B cell (primary cell): ENCODE data around the gene CDC45. TPM values are rescaled to one million over a fixed set of nuclear protein-coding genes. Genes with fewer than 3 reads are reported as not detected.

Source experiments
- ATAC-seq: fragments of 200-7000 bp; cut with Tn5 transposase; one replicate; pipeline ENCODE4 v1.10.0; 2021; ENCODE audit warnings: low read depth, mild to moderate bottlenecking, moderate number of reproducible peaks, moderate library complexity
- CTCF ChIA-PET: fragments of 350-600 bp; sonication (Branson Sonifier 250); formaldehyde crosslinking; loops from one replicate; lab custom pipeline; 2021; ENCODE audit warnings: antibody characterized with exemption, inconsistent platforms; lab: Charles Lee
- POLR2A ChIA-PET: fragments of 350-600 bp; sonication (Branson Sonifier 250); formaldehyde crosslinking; loops from one replicate; lab custom pipeline; 2021; ENCODE audit warnings: antibody characterized with exemption; lab: Charles Lee
- DNase-seq: peaks from one replicate; pipeline ENCODE4 v3.0.0; 2013
- H2AFZ ChIP-seq: 2 replicates; pipeline ENCODE4 v1.6.1; 2012; ENCODE audit warnings: mild to moderate bottlenecking, low read depth, low read length; ENCODE audit not compliant: insufficient read depth, poor library complexity, severe bottlenecking
- H3K27ac ChIP-seq, 2 donors: 1 replicate in 1 of 2; 2 replicates in 1 of 2; pipeline ENCODE4 v1.5.1; 2012 to 2013; ENCODE audit warnings: low read length in 2 of 2, mild to moderate bottlenecking in 2 of 2, moderate library complexity in 1 of 2
- H3K27me3 ChIP-seq, 4 experiments: fragments of 200-600 bp in 1 of 4; sonication (generic) in 1 of 4; replicated peaks in 1 of 4; 1 replicate in 2 of 4; 2 replicates in 2 of 4; pipeline versions ENCODE4 v1.6.1 to v1.7.0; 2013 to 2016; ENCODE audit warnings: low read length in 3 of 4, mild to moderate bottlenecking in 2 of 4, mixed read lengths in 1 of 4, moderate library complexity in 1 of 4; ENCODE audit not compliant: insufficient read depth in 4 of 4, control insufficient read depth in 3 of 4; ENCODE audit errors: control extremely low read depth in 1 of 4
- H3K36me3 ChIP-seq, 2 experiments: replicated peaks in 1 of 2; 1 replicate in 1 of 2; 2 replicates in 1 of 2; pipeline versions ENCODE4 v1.6.1 to v1.7.1; 2013; ENCODE audit warnings: low read length in 1 of 2; ENCODE audit not compliant: insufficient read depth in 2 of 2, control insufficient read depth in 1 of 2; ENCODE audit errors: control extremely low read depth in 1 of 2, extremely low read depth in 1 of 2
- H3K4me1 ChIP-seq, 2 donors: fragments of 200-600 bp in 1 of 2; sonication (generic) in 1 of 2; 1 replicate in 1 of 2; 2 replicates in 1 of 2; pipeline versions ENCODE4 v1.5.1 to v1.6.1; 2013 to 2017; ENCODE audit warnings: low read length in 2 of 2; ENCODE audit not compliant: control insufficient read depth in 2 of 2, insufficient read depth in 2 of 2
- H3K4me2 ChIP-seq: replicated peaks from 2 replicates; pipeline ENCODE3; 2012; ENCODE audit warnings: mild to moderate bottlenecking, low read depth, low read length; ENCODE audit not compliant: poor library complexity, severe bottlenecking
- H3K4me3 ChIP-seq, 5 experiments: fragments of 200-600 bp in 1 of 5; sonication (generic) in 1 of 5; 1 replicate in 3 of 5; 2 replicates in 2 of 5; pipeline versions ENCODE4 v1.5.1 to v1.7.0; 2011 to 2016; ENCODE audit warnings: low read length in 4 of 5, mild to moderate bottlenecking in 4 of 5, low read depth in 2 of 5, control low read depth in 1 of 5, moderate library complexity in 1 of 5; ENCODE audit not compliant: insufficient read depth in 1 of 5; ENCODE audit errors: control extremely low read depth in 1 of 5, extremely low read depth in 1 of 5
- H3K79me2 ChIP-seq: fragments of 200-600 bp; sonication (generic); one replicate; pipeline ENCODE4 v1.6.0; 2016; ENCODE audit warnings: low read length; ENCODE audit not compliant: control insufficient read depth, insufficient read depth
- H3K9ac ChIP-seq: fragments of 200-600 bp; sonication (generic); 2 replicates; pipeline ENCODE4 v1.6.1; 2017; ENCODE audit warnings: mild to moderate bottlenecking, low read length, moderate library complexity
- H3K9me3 ChIP-seq, 3 donors: one replicate each; pipeline versions ENCODE4 v1.6.1 to v1.7.1; 2013; ENCODE audit warnings: low read length in 2 of 3; ENCODE audit not compliant: control insufficient read depth in 2 of 3, insufficient read depth in 1 of 3; ENCODE audit errors: control extremely low read depth in 1 of 3
- H4K20me1 ChIP-seq: 2 replicates; pipeline ENCODE4 v1.6.0; 2012; ENCODE audit warnings: mild to moderate bottlenecking, low read length; ENCODE audit not compliant: insufficient read depth, control insufficient read depth, poor library complexity, severe bottlenecking
- H3K27ac Mint-ChIP-seq: one replicate; pipeline ENCODE4 v1.8.0; 2021; ENCODE audit warnings: mixed read lengths
- H3K27me3 Mint-ChIP-seq: one replicate; pipeline ENCODE4 v1.8.0; 2021; ENCODE audit warnings: mixed read lengths
- H3K4me1 Mint-ChIP-seq: one replicate; pipeline ENCODE4 v1.8.0; 2021; ENCODE audit warnings: mixed read lengths
- H3K4me3 Mint-ChIP-seq: one replicate; pipeline ENCODE4 v1.8.0; 2021; ENCODE audit warnings: mixed read lengths
- H3K9me3 Mint-ChIP-seq: one replicate; pipeline ENCODE4 v1.8.0; 2022; ENCODE audit warnings: mixed read lengths; ENCODE audit not compliant: insufficient read depth
- EZH2 ChIP-seq: IDR thresholded peaks from 2 replicates; pipeline ENCODE4 v1.6.1; 2012; ENCODE audit warnings: borderline replicate concordance, low read depth, mild to moderate bottlenecking, moderate library complexity, low read length; ENCODE audit not compliant: insufficient read depth, poor library complexity, severe bottlenecking
- WGBS: methylation state at CpG from one replicate; pipeline ENCODE4 v1.1.5; 2013; ENCODE audit warnings: missing lambda C conversion rate; ENCODE audit not compliant: insufficient coverage; 5-methylcytosine and 5-hydroxymethylcytosine counted together
- intact Hi-C: fragments of 100-400 bp; cut with micrococcal nuclease; formaldehyde crosslinking; loops from one replicate; pipeline ENCODE4 v1.10.0; 2022
- polyA plus RNA-seq: library from polyadenylated mRNA; depleted of rRNA; stranded (reverse); fragments of >200 nt; gene quantifications from 2 replicates; pipeline ENCODE4 v1.2.3, GENCODE V29; 2012
- total RNA-seq, 2 donors: library from RNA; stranded (reverse); fragments of 120-200 nt in 1 of 2; gene quantifications; 1 replicate in 1 of 2; 2 replicates in 1 of 2; pipeline versions ENCODE4 v1.2.3 to v1.2.4, GENCODE V29; 2013 to 2022
- TF ChIP-seq, protein P1 (sequence below): fragments of 200-600 bp; IDR thresholded peaks from one replicate; pipeline ENCODE4 v1.8.0; 2022; ENCODE audit warnings: antibody characterized with exemption, mild to moderate bottlenecking

The CDC45 gene
- total and polyA plus RNA-seq, 2 donors (not counting 1 experiment from before 2014, with no cell fraction given) = 0.49 to 1.4 TPM

GRCh38 chr22:19522881-19523239 lies 43.1 kb downstream of the CDC45 start:
- peak overlapping the region; percentile 23 for H3K4me3 Mint-ChIP-seq
- no peak overlapping the region for H2AFZ ChIP-seq
- no peaks in the 10 kb centered on the region for H4K20me1 ChIP-seq
- H3K27me3 ChIP-seq = peaks cover 0 to 37% (median 5%) of the 10 kb centered on the region in 4 experiments
- no peak overlapping the region for H3K4me3 ChIP-seq
- peaks cover 0 to 2% (median 0%) of the 10 kb centered on the region in 3 donors for H3K9me3 ChIP-seq
- CTCF ChIA-PET = no interaction called here
- H3K36me3 ChIP-seq = no peaks in the 10 kb centered on the region
- peaks cover 26% of the 10 kb centered on the region for H3K27me3 Mint-ChIP-seq
- intact Hi-C loops = no loop called here
- H3K79me2 ChIP-seq = no peaks in the 10 kb centered on the region
- 47% methylated on average over 7 of the region's 9 CpGs for WGBS
- peaks cover 12% of the 10 kb centered on the region for H3K4me1 Mint-ChIP-seq
- POLR2A ChIA-PET = no interaction called here
- no peaks in the 10 kb centered on the region for H3K9me3 Mint-ChIP-seq
- DNase-seq (no peak), ATAC-seq (no peak)
- TF ChIP-seq, protein P1, sequence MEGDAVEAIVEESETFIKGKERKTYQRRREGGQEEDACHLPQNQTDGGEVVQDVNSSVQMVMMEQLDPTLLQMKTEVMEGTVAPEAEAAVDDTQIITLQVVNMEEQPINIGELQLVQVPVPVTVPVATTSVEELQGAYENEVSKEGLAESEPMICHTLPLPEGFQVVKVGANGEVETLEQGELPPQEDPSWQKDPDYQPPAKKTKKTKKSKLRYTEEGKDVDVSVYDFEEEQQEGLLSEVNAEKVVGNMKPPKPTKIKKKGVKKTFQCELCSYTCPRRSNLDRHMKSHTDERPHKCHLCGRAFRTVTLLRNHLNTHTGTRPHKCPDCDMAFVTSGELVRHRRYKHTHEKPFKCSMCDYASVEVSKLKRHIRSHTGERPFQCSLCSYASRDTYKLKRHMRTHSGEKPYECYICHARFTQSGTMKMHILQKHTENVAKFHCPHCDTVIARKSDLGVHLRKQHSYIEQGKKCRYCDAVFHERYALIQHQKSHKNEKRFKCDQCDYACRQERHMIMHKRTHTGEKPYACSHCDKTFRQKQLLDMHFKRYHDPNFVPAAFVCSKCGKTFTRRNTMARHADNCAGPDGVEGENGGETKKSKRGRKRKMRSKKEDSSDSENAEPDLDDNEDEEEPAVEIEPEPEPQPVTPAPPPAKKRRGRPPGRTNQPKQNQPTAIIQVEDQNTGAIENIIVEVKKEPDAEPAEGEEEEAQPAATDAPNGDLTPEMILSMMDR = no peak
- no peak for TF ChIP-seq EZH2
- peaks cover 8 to 22% of the 10 kb centered on the region in 2 donors for H3K4me1 ChIP-seq
- H3K27ac Mint-ChIP-seq = no peak overlapping the region
- no peak overlapping the region for H3K9ac ChIP-seq
- H3K4me2 ChIP-seq = no peak overlapping the region
- H3K27ac ChIP-seq = no peak overlapping the region

- Histone ChIP-seq H2AFZ (no peak overlapping the region), H3K4me3 (peak overlapping the region in 1 of 5 experiments; percentile 5), H3K79me2 (no peaks in the 10 kb centered on the region), H3K4me1 (peaks cover 8 to 22% of the 10 kb centered on the region in 2 donors), H3K36me3 (no peaks in the 10 kb centered on the region), H3K4me2 (peak overlapping the region; percentile 54), H3K9me3 (peaks cover 0 to 2% (median 0%) of the 10 kb centered on the region in 3 donors), H3K27me3 (peaks cover 0 to 37% (median 5%) of the 10 kb centered on the region in 4 experiments), H4K20me1 (no peaks in the 10 kb centered on the region), H3K9ac (peak overlapping the region; percentile 7), H3K27ac (no peak overlapping the region)
- DNase-seq = peak; percentile 16
- 3% methylated on average over 99 of the region's 99 CpGs for WGBS
- Mint-ChIP-seq H3K9me3 (no peaks in the 10 kb centered on the region), H3K27me3 (peaks cover 26% of the 10 kb centered on the region), H3K4me1 (peaks cover 12% of the 10 kb centered on the region), H3K4me3 (peak overlapping the region; percentile 64), H3K27ac (no peak overlapping the region)
- no peak for ATAC-seq
- ChIA-PET POLR2A (no interaction called here), CTCF (no interaction called here)
- no peak for TF ChIP-seq EZH2
- TF ChIP-seq, protein P1 = no peak
- intact Hi-C loops = no loop called here
These were observed 43.8 kb downstream of the CDC45 start for GRCh38 chr22:19523240-19524169.
